H1 (cell line): ENCODE results near the gene DAZAP1. TPM values are rescaled to one million over a fixed set of nuclear protein-coding genes. Genes with fewer than 3 reads are reported as not detected.

ENCODE experiments used
- CTCF ChIA-PET: fragments of 300-600 bp; sonication (Branson Sonifier 250); formaldehyde crosslinking; loops from one replicate; lab custom pipeline; 2021; ENCODE audit not compliant: partially characterized antibody; lab: Charles Lee
- POLR2A ChIA-PET: fragments of 300-600 bp; sonication (Branson Sonifier 250); formaldehyde crosslinking; loops from one replicate; lab custom pipeline; 2021; ENCODE audit warnings: inconsistent platforms; ENCODE audit not compliant: partially characterized antibody; lab: Charles Lee
- DNase-seq, 2 experiments: peaks; one replicate each; pipeline versions ENCODE4 v3.0.0 to v3.0.0-alpha.2; 2010 to 2022; ENCODE audit warnings: low spot score in 2 of 2, low read depth in 1 of 2, mixed read lengths in 1 of 2
- FAIRE-seq: peaks from 2 replicates; lab custom pipeline; 2011; peaks lifted over from hg19 to GRCh38; lab: Jason Lieb, UNC
- H2AFZ ChIP-seq: 2 replicates; pipeline ENCODE4 v1.8.1; 2012; ENCODE audit warnings: low read length, inconsistent platforms
- H2AK5ac ChIP-seq: 2 replicates; pipeline ENCODE4 v1.6.1; 2013; ENCODE audit warnings: low read depth, low read length
- H2BK120ac ChIP-seq: replicated peaks from 2 replicates; pipeline ENCODE3; 2013; ENCODE audit warnings: low read depth, low read length, inconsistent platforms
- H2BK12ac ChIP-seq: 2 replicates; pipeline ENCODE4 v1.6.1; 2013; ENCODE audit warnings: low read depth, low read length
- H2BK15ac ChIP-seq: 2 replicates; pipeline ENCODE4 v1.6.1; 2013; ENCODE audit warnings: low read length
- H2BK20ac ChIP-seq: 2 replicates; pipeline ENCODE4 v1.6.1; 2013; ENCODE audit warnings: low read length
- H2BK5ac ChIP-seq: 2 replicates; pipeline ENCODE4 v1.6.1; 2013; ENCODE audit warnings: low read depth, low read length
- H3K14ac ChIP-seq: 2 replicates; pipeline ENCODE4 v1.6.1; 2013; ENCODE audit warnings: inconsistent platforms; ENCODE audit not compliant: insufficient read length
- H3K18ac ChIP-seq: 2 replicates; pipeline ENCODE4 v1.6.1; 2013; ENCODE audit warnings: low read length; ENCODE audit errors: extremely low read depth
- H3K23ac ChIP-seq: 2 replicates; pipeline ENCODE4 v1.6.1; 2013; ENCODE audit warnings: inconsistent platforms; ENCODE audit not compliant: insufficient read length
- H3K23me2 ChIP-seq: 2 replicates; pipeline ENCODE4 v1.6.1; 2013; ENCODE audit warnings: low read depth, low read length
- H3K27ac ChIP-seq: 2 replicates; pipeline ENCODE4 v1.6.1; 2011; ENCODE audit warnings: low read depth, low read length, inconsistent platforms
- H3K27me3 ChIP-seq, 4 experiments: replicated peaks in 1 of 4; 1 replicate in 1 of 4; 2 replicates in 3 of 4; pipeline versions ENCODE4 v1.6.1 to v1.8.1; 2011 to 2013; ENCODE audit warnings: low read length in 3 of 4, mild to moderate bottlenecking in 3 of 4, inconsistent platforms in 2 of 4, mixed read lengths in 2 of 4, moderate library complexity in 1 of 4; ENCODE audit not compliant: control insufficient read depth in 3 of 4, insufficient read depth in 3 of 4; ENCODE audit errors: extremely low read depth in 1 of 4
- H3K36me3 ChIP-seq, 4 experiments: 2 replicates each; pipeline versions ENCODE4 v1.6.1 to v1.8.1; 2011 to 2013; ENCODE audit warnings: mild to moderate bottlenecking in 4 of 4, low read length in 3 of 4, moderate library complexity in 2 of 4, control low read depth in 1 of 4, inconsistent platforms in 1 of 4; ENCODE audit not compliant: insufficient read depth in 4 of 4, control insufficient read depth in 2 of 4
- H3K4ac ChIP-seq: replicated peaks from 2 replicates; pipeline ENCODE3; 2013; ENCODE audit warnings: low read length, low read depth, mixed read lengths, inconsistent platforms; ENCODE audit not compliant: insufficient read length
- H3K4me1 ChIP-seq, 4 experiments: replicated peaks in 1 of 4; 1 replicate in 1 of 4; 2 replicates in 3 of 4; pipeline versions ENCODE4 v1.6.1 to v1.8.1; 2011 to 2013; ENCODE audit warnings: low read length in 3 of 4, inconsistent platforms in 2 of 4, mixed read lengths in 1 of 4; ENCODE audit not compliant: insufficient read depth in 4 of 4, control insufficient read depth in 3 of 4
- H3K4me2 ChIP-seq, 2 experiments: 2 replicates each; pipeline versions ENCODE4 v1.6.1 to v1.8.1; 2011 to 2013; ENCODE audit warnings: low read depth in 2 of 2, low read length in 2 of 2, control low read depth in 1 of 2, inconsistent platforms in 1 of 2, mild to moderate bottlenecking in 1 of 2; ENCODE audit not compliant: insufficient read depth in 1 of 2
- H3K4me3 ChIP-seq, 4 experiments: fragments of 200-600, 300-600 bp in 1 of 4; sonication (generic), shearing (Covaris generic), sonication (Bioruptor Twin) in 1 of 4; 2 replicates each; pipeline versions ENCODE4 v1.5.1 to v1.8.1; 2011 to 2016; ENCODE audit warnings: low read length in 4 of 4, low read depth in 3 of 4, control low read depth in 2 of 4, inconsistent platforms in 2 of 4, mild to moderate bottlenecking in 2 of 4, mixed read lengths in 1 of 4, moderate library complexity in 1 of 4; ENCODE audit not compliant: insufficient read depth in 2 of 4; ENCODE audit errors: extremely low read depth in 1 of 4
- H3K56ac ChIP-seq: replicated peaks from 2 replicates; pipeline ENCODE3; 2013; ENCODE audit warnings: low read depth, mild to moderate bottlenecking, mixed read lengths, low read length, inconsistent platforms; ENCODE audit not compliant: insufficient read length
- H3K79me1 ChIP-seq: 2 replicates; pipeline ENCODE4 v1.6.1; 2013; ENCODE audit warnings: low read depth, low read length, control low read depth
- H3K79me2 ChIP-seq, 2 experiments: 2 replicates each; pipeline versions ENCODE4 v1.6.1 to v1.8.1; 2012 to 2013; ENCODE audit warnings: low read length in 2 of 2, mild to moderate bottlenecking in 2 of 2, inconsistent platforms in 1 of 2; ENCODE audit not compliant: insufficient read depth in 2 of 2, control insufficient read depth in 1 of 2
- H3K9ac ChIP-seq, 4 experiments: replicated peaks in 1 of 4; 1 replicate in 1 of 4; 2 replicates in 3 of 4; pipeline versions ENCODE4 v1.6.1 to v1.8.1; 2011 to 2013; ENCODE audit warnings: low read depth in 3 of 4, low read length in 3 of 4, control low read depth in 2 of 4, mild to moderate bottlenecking in 2 of 4, moderate library complexity in 2 of 4, inconsistent platforms in 1 of 4; ENCODE audit errors: extremely low read depth in 1 of 4
- H3K9me3 ChIP-seq, 2 experiments: 2 replicates each; pipeline versions ENCODE4 v1.6.1 to v1.8.1; 2012 to 2013; ENCODE audit warnings: mild to moderate bottlenecking in 2 of 2, moderate library complexity in 2 of 2, control low read depth in 1 of 2, inconsistent platforms in 1 of 2, low read depth in 1 of 2, low read length in 1 of 2, mixed read lengths in 1 of 2; ENCODE audit not compliant: insufficient read depth in 2 of 2
- H4K20me1 ChIP-seq, 2 experiments: replicated peaks in 1 of 2; 2 replicates each; pipeline versions ENCODE3 to v1.8.1; 2011 to 2013; ENCODE audit warnings: inconsistent platforms in 2 of 2, low read length in 2 of 2, mild to moderate bottlenecking in 1 of 2; ENCODE audit not compliant: insufficient read depth in 2 of 2, control insufficient read depth in 1 of 2
- H4K5ac ChIP-seq: 2 replicates; pipeline ENCODE4 v1.6.1; 2013; ENCODE audit warnings: low read length, low read depth, mixed read lengths, inconsistent platforms; ENCODE audit not compliant: insufficient read length
- H4K8ac ChIP-seq: 2 replicates; pipeline ENCODE4 v1.8.0; 2013; ENCODE audit warnings: mild to moderate bottlenecking, moderate library complexity, low read length, inconsistent platforms; ENCODE audit not compliant: insufficient read depth; ENCODE audit errors: extremely low read depth
- H4K91ac ChIP-seq: replicated peaks from 2 replicates; pipeline ENCODE3; 2013; ENCODE audit warnings: low read length, mixed read lengths, inconsistent platforms; ENCODE audit not compliant: insufficient read length
- CBX5 ChIP-seq: fragments of 300-800, 300-1000 bp; sonication (generic); IDR thresholded peaks from 2 replicates; pipeline ENCODE4 v1.7.1; 2016; ENCODE audit warnings: antibody characterized with exemption, low read length, low read depth
- RBBP5 ChIP-seq: IDR thresholded peaks from 2 replicates; pipeline ENCODE4 v1.7.1; 2012; ENCODE audit warnings: low read depth, mild to moderate bottlenecking, inconsistent platforms, low read length, moderate library complexity, borderline replicate concordance
- TEAD4 ChIP-seq: IDR thresholded peaks from 2 replicates; pipeline ENCODE4 v1.6.1; 2012; ENCODE audit warnings: low read depth, low read length, inconsistent platforms, mixed read lengths
- WGBS, 2 experiments: shearing (Covaris generic) in 1 of 2; methylation state at CpG; one replicate each; pipeline versions ENCODE4 v1.1.6 to v1.1.7; 2013 to 2015; ENCODE audit warnings: low lambda C conversion rate in 2 of 2, mixed read lengths in 2 of 2, inconsistent platforms in 1 of 2, low coverage in 1 of 2, missing lambda C conversion rate in 1 of 2; ENCODE audit not compliant: insufficient replicate concordance in 2 of 2, insufficient coverage in 1 of 2, insufficient read length in 1 of 2; ENCODE audit errors: extremely low coverage in 1 of 2, missing lambda C conversion rate in 1 of 2; 5-methylcytosine and 5-hydroxymethylcytosine counted together
- polyA plus RNA-seq, 7 experiments: library from polyadenylated mRNA; depleted of rRNA in 3 of 7; stranded (reverse) in 5 of 7; unstranded in 2 of 7; fragments of >200 nt in 5 of 7; fragments of 200-250 nt in 2 of 7; gene quantifications; 1 replicate in 5 of 7; 2 replicates in 1 of 7; 4 replicates in 1 of 7; pipeline versions ENCODE4 v1.2.1 to v1.2.3, GENCODE V29; 2011 to 2013; ENCODE audit warnings: missing spikeins in 2 of 7, mixed read lengths in 2 of 7
- total RNA-seq: library from RNA; stranded (reverse); fragmentation: NEBNext Ultra II Directional; extraction: Animal tissue kit (Norgen Biotek cat#: 25700); gene quantifications from 2 replicates; pipeline ENCODE4 v1.2.1, GENCODE V29; 2021

The DAZAP1 gene
- total and polyA plus RNA-seq, 2 of the 8 experiments (the other 6 are each of a cell fraction or from before 2014, with no cell fraction given) = 79.6 to 341 TPM

DNA sequence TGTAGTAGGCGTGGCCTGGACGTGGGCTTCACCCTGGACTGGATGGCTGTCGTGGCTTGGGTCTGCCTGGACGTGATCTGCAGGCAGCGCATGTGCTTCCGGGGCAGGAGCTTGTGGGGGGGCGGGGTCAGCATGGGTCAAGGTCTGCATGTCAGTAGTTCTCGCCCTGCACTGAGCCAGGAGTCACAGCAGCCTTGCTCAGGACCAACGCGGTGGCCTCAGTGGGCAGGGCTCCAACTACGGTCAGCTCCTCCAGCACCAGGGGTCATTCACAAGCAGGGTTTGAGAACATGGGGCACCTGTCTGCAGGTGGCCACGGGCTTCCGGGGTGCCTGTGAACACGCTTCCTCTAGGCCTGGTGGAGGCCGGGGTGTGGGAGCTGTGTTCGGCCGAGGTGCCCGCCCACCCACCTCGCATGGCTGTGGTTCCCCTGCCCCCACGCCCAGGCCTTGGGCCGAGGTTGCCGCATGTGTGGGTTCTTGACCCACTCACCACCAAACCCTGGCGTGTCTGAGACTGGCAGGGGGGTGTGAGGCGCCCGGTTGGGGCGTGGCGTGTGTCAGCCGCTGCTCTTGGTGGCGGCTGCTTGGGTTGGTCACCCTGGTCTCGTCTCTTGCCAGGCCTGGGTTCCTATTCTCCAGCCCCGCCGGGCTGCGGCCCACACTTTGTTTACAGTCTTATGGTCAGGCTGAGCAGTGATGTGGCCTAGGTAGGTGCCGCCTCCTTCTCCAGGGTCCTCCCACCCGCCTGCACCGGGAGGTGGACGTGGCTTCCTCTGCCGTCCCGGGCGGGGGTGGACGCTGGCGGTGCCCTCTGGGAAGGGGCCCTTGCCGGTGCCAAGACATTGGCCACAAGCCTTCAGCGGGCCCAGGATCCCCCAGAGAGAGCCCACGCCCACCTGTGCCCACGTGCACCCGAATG lies 26.0 kb downstream of the DAZAP1 start:
- peaks cover 0 to 1% of the 10 kb centered on the region in 2 experiments; a peak in 1 of 4 replicates for H3K79me2 ChIP-seq
- H3K9ac ChIP-seq = no peak overlapping the region
- H2BK5ac ChIP-seq = no peak overlapping the region
- H3K56ac ChIP-seq = no peak overlapping the region
- peaks cover 25 to 53% (median 45%) of the 10 kb centered on the region in 4 experiments for H3K36me3 ChIP-seq
- H2BK12ac ChIP-seq = no peak overlapping the region
- DNase-seq = no peak
- H3K9me3 ChIP-seq = no peaks in the 10 kb centered on the region
- no peak overlapping the region for H2AFZ ChIP-seq
- H2BK120ac ChIP-seq = no peak overlapping the region
- H3K4ac ChIP-seq = no peak overlapping the region
- no peak overlapping the region for H3K23ac ChIP-seq
- no peak overlapping the region for H4K91ac ChIP-seq
- 91% methylated on average over 37 of the region's 47 CpGs; no CpG with 5 or more reads in 1 of the 2 experiments for WGBS, 2 experiments
- no peak overlapping the region for H2BK15ac ChIP-seq
- ChIA-PET CTCF (interaction anchor here (2.9 kb wide), 1 partner anchor 12 kb away, joined by 6 read pairs; no protein-coding TSS in a partner anchor), POLR2A (interaction anchor here (1.4 to 2.7 kb wide), 4 partner anchors 9 to 22 kb away, joined by 5 to 12 read pairs (median 6); no protein-coding TSS in a partner anchor)
- no peak overlapping the region for H3K4me3 ChIP-seq
- FAIRE-seq = no peak
- H3K4me2 ChIP-seq = no peak overlapping the region
- TF ChIP-seq TEAD4 (no peak), RBBP5 (no peak), CBX5 (no peak)
- peaks cover 13 to 21% of the 10 kb centered on the region in 2 experiments for H4K20me1 ChIP-seq
- H2BK20ac ChIP-seq = no peak overlapping the region
- no peak overlapping the region for H4K5ac ChIP-seq
- H3K23me2 ChIP-seq = no peaks in the 10 kb centered on the region
- H3K18ac ChIP-seq = no peak overlapping the region
- H3K4me1 ChIP-seq = no peaks in the 10 kb centered on the region
- H2AK5ac ChIP-seq = no peak overlapping the region
- no peak overlapping the region for H3K14ac ChIP-seq
- H3K27ac ChIP-seq = no peak overlapping the region; the same call in 1 of the 2 replicates
- 0 out of 2 replicates have a peak, but pooled peaks cover 2% of the 10 kb centered on the region for H3K79me1 ChIP-seq
- no peak overlapping the region for H4K8ac ChIP-seq
- no peaks in the 10 kb centered on the region for H3K27me3 ChIP-seq
